ENCODE results near the gene VWA5B1.

VWA5B1 gene

DNA sequence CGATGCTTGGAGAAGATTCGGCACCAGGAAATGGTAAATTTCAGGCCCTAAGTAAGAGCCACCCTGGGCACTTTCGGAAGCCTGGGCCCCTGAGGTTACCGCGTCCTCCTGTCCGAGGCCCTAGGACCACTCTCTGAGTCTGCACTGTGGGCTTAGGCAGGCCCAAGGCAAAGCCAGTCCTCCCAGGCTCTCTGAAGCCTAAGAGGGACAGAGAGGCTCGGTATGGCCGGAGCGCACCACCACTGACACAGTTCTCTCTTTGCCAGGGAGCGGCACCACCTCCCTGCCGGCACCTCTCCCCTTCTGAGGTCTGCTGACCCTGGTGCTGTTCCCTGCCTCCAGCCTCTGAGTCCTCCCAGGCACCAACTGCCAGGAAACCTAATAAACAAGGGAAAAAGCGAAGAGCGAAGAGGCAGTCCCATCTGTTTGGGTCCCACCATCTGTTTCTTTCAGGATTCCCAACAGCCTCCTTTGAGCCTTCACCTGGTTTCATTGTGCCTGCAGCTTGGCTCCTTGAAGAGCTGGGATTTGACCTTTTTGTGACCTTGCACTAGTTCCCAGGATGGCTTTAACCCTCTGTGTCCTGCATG, 57.7 kb downstream of the VWA5B1 start:
- H3K4me2 ChIP-seq (ENCODE audit: low read length), result no peak overlapping the region
- no peaks in the 10 kb centered on the region for H4K20me1 ChIP-seq (ENCODE audit: insufficient read depth, low read length)
- no peaks in the 10 kb centered on the region for H3K36me3 ChIP-seq (replicated peaks; ENCODE audit: low read depth, low read length)
- no peaks in the 10 kb centered on the region for H3K4me1 ChIP-seq (ENCODE audit: low read length)
- H3K9ac ChIP-seq (ENCODE audit: low read length), result no peak overlapping the region
- no peaks in the 10 kb centered on the region for H3K9me3 ChIP-seq (ENCODE audit: insufficient read depth, low read length)
- TF ChIP-seq, protein P1, sequence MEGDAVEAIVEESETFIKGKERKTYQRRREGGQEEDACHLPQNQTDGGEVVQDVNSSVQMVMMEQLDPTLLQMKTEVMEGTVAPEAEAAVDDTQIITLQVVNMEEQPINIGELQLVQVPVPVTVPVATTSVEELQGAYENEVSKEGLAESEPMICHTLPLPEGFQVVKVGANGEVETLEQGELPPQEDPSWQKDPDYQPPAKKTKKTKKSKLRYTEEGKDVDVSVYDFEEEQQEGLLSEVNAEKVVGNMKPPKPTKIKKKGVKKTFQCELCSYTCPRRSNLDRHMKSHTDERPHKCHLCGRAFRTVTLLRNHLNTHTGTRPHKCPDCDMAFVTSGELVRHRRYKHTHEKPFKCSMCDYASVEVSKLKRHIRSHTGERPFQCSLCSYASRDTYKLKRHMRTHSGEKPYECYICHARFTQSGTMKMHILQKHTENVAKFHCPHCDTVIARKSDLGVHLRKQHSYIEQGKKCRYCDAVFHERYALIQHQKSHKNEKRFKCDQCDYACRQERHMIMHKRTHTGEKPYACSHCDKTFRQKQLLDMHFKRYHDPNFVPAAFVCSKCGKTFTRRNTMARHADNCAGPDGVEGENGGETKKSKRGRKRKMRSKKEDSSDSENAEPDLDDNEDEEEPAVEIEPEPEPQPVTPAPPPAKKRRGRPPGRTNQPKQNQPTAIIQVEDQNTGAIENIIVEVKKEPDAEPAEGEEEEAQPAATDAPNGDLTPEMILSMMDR (IDR thresholded peaks at IDR 0.05; ENCODE audit: low read depth, low read length), result no peak
- H2AFZ ChIP-seq (ENCODE audit: low read depth, low read length), result no peak overlapping the region
- no peaks in the 10 kb centered on the region for H3K79me2 ChIP-seq (ENCODE audit: low read length)
- no peak overlapping the region for H3K4me3 ChIP-seq (ENCODE audit: low read length)
- no peak overlapping the region for H3K27ac ChIP-seq (ENCODE audit: low read length)
- H3K27me3 ChIP-seq (ENCODE audit: low read depth, low read length), result no peaks in the 10 kb centered on the region

DNA sequence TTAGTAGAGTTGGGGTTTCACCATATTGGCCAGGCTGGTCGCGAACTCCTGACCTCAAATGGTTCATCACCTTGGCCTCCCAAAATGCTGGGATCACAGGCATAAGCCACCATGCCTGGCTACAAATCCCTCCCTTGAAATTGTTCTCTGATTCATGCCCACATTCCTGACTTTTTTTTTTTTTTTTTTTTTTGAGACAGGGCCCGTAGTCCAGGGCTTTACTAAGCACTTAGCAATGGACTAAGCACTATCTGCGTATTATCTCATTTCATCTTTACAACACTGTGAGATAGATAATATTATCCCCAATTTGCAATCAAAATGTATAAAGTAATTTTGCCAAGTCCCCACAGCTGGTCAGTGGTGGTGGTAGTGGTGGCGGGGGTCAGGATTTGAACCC, 58.9 kb downstream of the VWA5B1 start:
- Histone ChIP-seq H3K9me3 (ENCODE audit: insufficient read depth, low read length) (no peaks in the 10 kb centered on the region), H2AFZ (ENCODE audit: low read depth, low read length) (no peak overlapping the region), H3K4me2 (ENCODE audit: low read length) (no peak overlapping the region), H3K36me3 (replicated peaks; ENCODE audit: low read depth, low read length) (no peaks in the 10 kb centered on the region), H3K4me3 (ENCODE audit: low read length) (no peak overlapping the region), H3K79me2 (ENCODE audit: low read length) (no peaks in the 10 kb centered on the region), H3K9ac (ENCODE audit: low read length) (no peak overlapping the region), H3K27ac (ENCODE audit: low read length) (no peak overlapping the region), H3K4me1 (ENCODE audit: low read length) (no peaks in the 10 kb centered on the region), H3K27me3 (ENCODE audit: low read depth, low read length) (no peaks in the 10 kb centered on the region), H4K20me1 (ENCODE audit: insufficient read depth, low read length) (no peaks in the 10 kb centered on the region)
- TF ChIP-seq EZH2phosphoT487 (IDR thresholded peaks at IDR 0.05; ENCODE audit: low read depth), result no peak
- TF ChIP-seq, protein P1 (IDR thresholded peaks at IDR 0.05; ENCODE audit: low read depth, low read length), result no peak

DNA sequence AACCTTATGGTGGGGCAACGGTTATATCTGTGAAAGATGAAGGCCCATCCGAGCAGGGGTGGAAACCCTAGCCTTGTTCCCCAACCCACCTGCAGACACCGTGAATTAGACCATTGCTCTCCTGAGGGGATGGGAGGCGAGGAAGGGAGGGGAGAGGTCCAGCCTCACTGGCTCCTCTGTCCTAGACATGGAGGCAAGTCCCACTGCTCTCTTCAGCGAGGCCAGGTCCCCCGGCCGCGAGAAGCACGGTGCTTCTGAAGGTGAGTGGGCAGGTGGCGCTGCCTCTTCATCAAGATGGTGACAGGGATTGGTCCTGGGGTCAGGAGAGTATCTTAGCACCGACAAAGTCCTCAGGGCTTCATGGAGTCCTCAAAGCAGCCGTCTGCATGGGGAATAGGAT, 59.3 kb downstream of the VWA5B1 start:
- Histone ChIP-seq H3K9me3 (ENCODE audit: insufficient read depth, low read length) (no peaks in the 10 kb centered on the region), H3K27me3 (ENCODE audit: low read depth, low read length) (no peaks in the 10 kb centered on the region), H3K9ac (ENCODE audit: low read length) (no peak overlapping the region), H3K27ac (ENCODE audit: low read length) (no peak overlapping the region), H2AFZ (ENCODE audit: low read depth, low read length) (no peak overlapping the region), H3K79me2 (ENCODE audit: low read length) (no peaks in the 10 kb centered on the region), H3K4me2 (ENCODE audit: low read length) (no peak overlapping the region), H3K36me3 (replicated peaks; ENCODE audit: low read depth, low read length) (no peaks in the 10 kb centered on the region), H3K4me1 (ENCODE audit: low read length) (no peaks in the 10 kb centered on the region), H3K4me3 (ENCODE audit: low read length) (no peak overlapping the region), H4K20me1 (ENCODE audit: insufficient read depth, low read length) (no peaks in the 10 kb centered on the region)
- no peak for TF ChIP-seq EZH2phosphoT487 (IDR thresholded peaks at IDR 0.05; ENCODE audit: low read depth)
- TF ChIP-seq, protein P1 (IDR thresholded peaks at IDR 0.05; ENCODE audit: low read depth, low read length), result no peak

DNA sequence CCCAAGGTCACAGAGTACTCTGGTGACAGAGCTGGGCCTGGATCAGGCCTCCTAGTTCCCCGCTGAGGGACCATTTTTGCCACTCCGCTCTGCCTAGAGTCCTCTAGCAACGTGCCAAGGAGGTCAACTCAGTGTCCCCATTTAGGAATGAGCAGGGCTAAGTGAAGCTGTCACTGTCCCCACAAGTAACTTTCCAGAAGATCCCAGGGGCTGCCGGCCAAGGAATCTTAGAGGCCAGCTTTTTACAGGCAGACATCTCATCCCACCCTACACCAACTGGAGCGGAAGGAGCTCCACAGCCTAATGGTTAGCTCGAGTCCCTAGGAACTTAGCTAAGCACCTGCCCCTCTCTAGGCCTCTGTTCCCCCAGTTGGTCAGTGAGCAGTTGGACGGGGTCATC, 59.7 kb downstream of the VWA5B1 start:
- Histone ChIP-seq H3K9ac (ENCODE audit: low read length) (no peak overlapping the region), H3K4me3 (ENCODE audit: low read length) (no peak overlapping the region), H3K9me3 (ENCODE audit: insufficient read depth, low read length) (no peaks in the 10 kb centered on the region), H2AFZ (ENCODE audit: low read depth, low read length) (no peak overlapping the region), H3K27ac (ENCODE audit: low read length) (no peak overlapping the region), H3K4me2 (ENCODE audit: low read length) (no peak overlapping the region), H3K79me2 (ENCODE audit: low read length) (no peaks in the 10 kb centered on the region), H4K20me1 (ENCODE audit: insufficient read depth, low read length) (no peaks in the 10 kb centered on the region), H3K27me3 (ENCODE audit: low read depth, low read length) (no peaks in the 10 kb centered on the region), H3K4me1 (ENCODE audit: low read length) (no peaks in the 10 kb centered on the region), H3K36me3 (replicated peaks; ENCODE audit: low read depth, low read length) (no peaks in the 10 kb centered on the region)
- TF ChIP-seq, protein P1 (IDR thresholded peaks at IDR 0.05; ENCODE audit: low read depth, low read length), result no peak
- no peak for TF ChIP-seq EZH2phosphoT487 (IDR thresholded peaks at IDR 0.05; ENCODE audit: low read depth)
